ENCODE data around the gene FEN1. TPM values are rescaled to one million over a fixed set of nuclear protein-coding genes. Genes with fewer than 3 reads are reported as not detected.

The FEN1 gene
- total RNA-seq, 4 donors from 2014 or later = 11.4 to 38.1 (median 23.5) TPM

- peaks cover 9 to 14% (median 9%) of the 10 kb centered on the region in 3 donors for H3K4me1 ChIP-seq
- peak overlapping the region in 3 of 4 donors; percentile 21 to 53 (median 30) for H3K4me3 ChIP-seq
These were observed 15.2 kb upstream of the FEN1 start for GRCh38 chr11:61777234-61778090.

DNA sequence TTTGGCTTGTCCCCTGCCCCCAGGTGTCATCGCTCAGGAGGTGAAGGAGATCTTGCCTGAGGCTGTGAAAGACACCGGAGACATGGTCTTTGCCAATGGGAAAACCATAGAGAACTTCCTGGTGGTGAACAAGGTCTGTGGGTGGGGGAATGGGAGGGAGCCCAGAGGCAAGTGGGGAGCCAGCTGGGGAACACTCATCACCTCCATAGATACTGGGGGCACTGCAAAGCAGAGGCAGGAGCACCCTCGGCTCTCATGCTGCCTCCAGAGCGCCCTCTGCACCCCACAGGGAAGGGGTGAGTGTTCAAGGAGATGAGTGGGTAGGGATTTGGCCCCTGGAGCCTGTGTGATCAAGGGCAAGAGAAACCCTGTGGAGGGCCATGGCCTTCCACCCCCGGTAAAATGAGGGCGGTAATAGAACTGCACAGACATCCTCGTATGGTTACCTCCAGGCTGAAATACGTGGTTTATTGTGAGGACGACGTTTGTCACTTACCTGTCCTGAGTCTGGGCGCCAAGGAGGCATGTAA, 14.3 kb upstream of the FEN1 start:
- TF ChIP-seq POLR2A (IDR thresholded peaks at IDR 0.05) = no peak
- TF ChIP-seq, protein P1, sequence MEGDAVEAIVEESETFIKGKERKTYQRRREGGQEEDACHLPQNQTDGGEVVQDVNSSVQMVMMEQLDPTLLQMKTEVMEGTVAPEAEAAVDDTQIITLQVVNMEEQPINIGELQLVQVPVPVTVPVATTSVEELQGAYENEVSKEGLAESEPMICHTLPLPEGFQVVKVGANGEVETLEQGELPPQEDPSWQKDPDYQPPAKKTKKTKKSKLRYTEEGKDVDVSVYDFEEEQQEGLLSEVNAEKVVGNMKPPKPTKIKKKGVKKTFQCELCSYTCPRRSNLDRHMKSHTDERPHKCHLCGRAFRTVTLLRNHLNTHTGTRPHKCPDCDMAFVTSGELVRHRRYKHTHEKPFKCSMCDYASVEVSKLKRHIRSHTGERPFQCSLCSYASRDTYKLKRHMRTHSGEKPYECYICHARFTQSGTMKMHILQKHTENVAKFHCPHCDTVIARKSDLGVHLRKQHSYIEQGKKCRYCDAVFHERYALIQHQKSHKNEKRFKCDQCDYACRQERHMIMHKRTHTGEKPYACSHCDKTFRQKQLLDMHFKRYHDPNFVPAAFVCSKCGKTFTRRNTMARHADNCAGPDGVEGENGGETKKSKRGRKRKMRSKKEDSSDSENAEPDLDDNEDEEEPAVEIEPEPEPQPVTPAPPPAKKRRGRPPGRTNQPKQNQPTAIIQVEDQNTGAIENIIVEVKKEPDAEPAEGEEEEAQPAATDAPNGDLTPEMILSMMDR (IDR thresholded peaks at IDR 0.05) = no peak
- Histone ChIP-seq H3K4me1 (peaks cover 9 to 14% (median 9%) of the 10 kb centered on the region in 3 donors), H3K4me3 (no peak overlapping the region), H3K27me3 (no peaks in the 10 kb centered on the region), H3K9me3 (no peaks in the 10 kb centered on the region), H3K27ac (no peak overlapping the region), H3K36me3 (peaks cover 0 to 13% (median 0%) of the 10 kb centered on the region in 3 donors)
- WGBS, 2 donors = 92% methylated on average over 8 of the region's 11 CpGs; no CpG with 5 or more reads in 1 of the 2 donors
- intact Hi-C loops (cut with DNase I) = no loop called here
- no peak for DNase-seq

More at GRCh38 chr11:61777234-61778090, 15.2 kb upstream of the FEN1 start:
- H3K9me3 ChIP-seq = no peaks in the 10 kb centered on the region
- intact Hi-C loops (cut with DNase I) = no loop called here
- H3K27me3 ChIP-seq = no peaks in the 10 kb centered on the region
- no peak overlapping the region for H3K27ac ChIP-seq
- no peak for DNase-seq
- H3K36me3 ChIP-seq = peaks cover 0 to 3% (median 0%) of the 10 kb centered on the region in 3 donors
- 72 to 82% methylated on average over 10 to 18 of the region's 67 CpGs for WGBS, 2 donors
- no peak for TF ChIP-seq POLR2A (IDR thresholded peaks at IDR 0.05)
- TF ChIP-seq, protein P1 (IDR thresholded peaks at IDR 0.05) = no peak

DNA sequence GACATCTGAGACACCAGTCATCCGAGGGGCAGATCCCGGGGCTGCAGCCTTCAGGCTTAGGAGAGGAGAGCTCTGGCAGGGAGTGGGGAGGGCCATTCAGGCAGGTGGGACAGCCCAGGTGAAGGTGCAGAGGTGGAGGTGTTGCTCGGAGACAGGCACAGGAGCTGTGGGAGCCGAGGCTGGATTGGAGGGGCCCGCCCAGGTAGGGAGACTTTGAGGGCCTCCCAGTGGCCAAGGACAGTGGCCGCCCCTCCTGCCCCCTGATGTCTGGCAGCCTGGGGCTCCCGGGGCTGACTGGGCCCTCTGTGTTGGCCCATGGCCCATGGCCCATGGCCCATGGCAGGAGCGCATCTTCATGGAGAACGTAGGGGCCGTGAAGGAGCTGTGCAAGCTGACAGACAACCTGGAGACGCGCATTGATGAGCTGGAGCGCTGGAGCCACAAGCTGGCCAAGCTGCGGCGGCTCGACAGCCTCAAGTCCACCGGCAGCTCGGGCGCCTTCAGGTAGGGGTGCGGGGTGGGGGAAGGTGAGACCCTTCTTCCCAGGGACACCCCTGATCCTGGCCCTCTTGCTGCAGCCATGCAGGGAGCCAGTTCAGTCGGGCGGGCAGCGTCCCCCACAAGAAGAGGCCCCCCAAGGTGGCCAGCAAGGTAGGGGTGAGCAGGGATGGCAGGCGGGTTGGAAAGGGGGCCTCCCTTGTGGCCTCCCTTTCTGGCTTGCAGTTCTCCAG, 13.6 kb upstream of the FEN1 start:
- DNase-seq = no peak
- 77 to 87% methylated on average over 8 to 9 of the region's 24 CpGs for WGBS, 2 donors
- H3K27me3 ChIP-seq = no peaks in the 10 kb centered on the region
- intact Hi-C loops (cut with DNase I) = no loop called here
- H3K9me3 ChIP-seq = no peaks in the 10 kb centered on the region
- TF ChIP-seq, protein P1 (IDR thresholded peaks at IDR 0.05) = no peak
- TF ChIP-seq POLR2A (IDR thresholded peaks at IDR 0.05) = no peak
- no peak overlapping the region for H3K27ac ChIP-seq
- peaks cover 0 to 19% (median 0%) of the 10 kb centered on the region in 3 donors for H3K36me3 ChIP-seq
- H3K4me1 ChIP-seq = peaks cover 9 to 14% (median 9%) of the 10 kb centered on the region in 3 donors
- H3K4me3 ChIP-seq = no peak overlapping the region

DNA sequence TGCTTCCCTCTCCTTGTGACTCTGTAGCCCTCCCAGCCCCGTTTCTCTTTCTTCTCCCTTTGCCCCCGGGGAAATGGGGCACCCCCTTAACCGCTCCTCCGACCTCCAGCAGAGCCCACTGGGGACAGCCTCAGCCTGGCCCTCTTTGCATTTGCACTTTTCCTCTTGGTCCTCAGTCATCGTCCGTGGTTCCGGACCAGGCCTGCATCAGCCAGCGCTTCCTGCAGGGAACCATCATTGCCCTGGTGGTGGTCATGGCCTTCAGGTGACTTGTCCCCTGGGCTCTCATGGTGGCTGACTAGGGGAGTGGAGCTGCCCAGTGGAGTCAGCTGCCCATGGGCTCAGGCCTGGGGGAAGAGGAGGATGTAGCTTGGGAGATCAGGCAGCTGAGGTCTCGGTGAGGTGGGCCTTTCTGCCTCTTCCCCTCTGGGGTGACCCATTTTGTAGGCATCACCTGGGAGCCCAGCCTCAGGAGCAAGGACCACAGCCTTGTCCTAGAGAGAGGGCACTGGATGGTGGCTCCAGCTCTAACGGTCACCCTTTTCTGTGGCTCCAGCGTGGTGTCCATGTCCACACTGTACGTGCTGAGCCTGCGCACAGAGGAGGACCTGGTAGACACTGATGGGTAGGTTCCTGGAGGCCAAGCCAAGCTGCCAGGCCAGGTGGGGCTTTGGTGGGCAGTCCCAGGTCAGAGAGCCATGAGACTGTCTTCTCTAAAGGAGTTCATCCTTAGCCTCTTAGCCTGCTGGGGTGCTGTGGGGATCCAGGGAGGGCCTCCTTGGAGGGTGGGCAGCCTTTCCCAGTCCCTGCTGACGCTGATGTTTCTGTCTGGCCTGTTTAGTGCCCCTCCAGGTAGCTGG, 12.8 kb upstream of the FEN1 start:
- DNase-seq = no peak
- H3K9me3 ChIP-seq = no peaks in the 10 kb centered on the region
- intact Hi-C loops (cut with DNase I) = no loop called here
- TF ChIP-seq, protein P1 (IDR thresholded peaks at IDR 0.05) = no peak
- no peak for TF ChIP-seq POLR2A (IDR thresholded peaks at IDR 0.05)
- H3K4me1 ChIP-seq = peaks cover 9 to 14% (median 9%) of the 10 kb centered on the region in 3 donors
- WGBS, 2 donors = 86 to 90% methylated on average over 7 to 8 of the region's 14 CpGs
- no peak overlapping the region for H3K27ac ChIP-seq
- peaks cover 0 to 27% (median 0%) of the 10 kb centered on the region in 3 donors for H3K36me3 ChIP-seq
- H3K27me3 ChIP-seq = no peaks in the 10 kb centered on the region
- no peak overlapping the region for H3K4me3 ChIP-seq
